ENCODE results near the gene TMEM143. TPM values are rescaled to one million over a fixed set of nuclear protein-coding genes. Genes with fewer than 3 reads are reported as not detected.
A peak's percentile ranks its signal among the peaks of the same experiment; 100 is the strongest.

TMEM143 gene
- total RNA-seq, 6 donors from 2014 or later, result 4.7 to 34.6 (median 16.6) TPM

DNA sequence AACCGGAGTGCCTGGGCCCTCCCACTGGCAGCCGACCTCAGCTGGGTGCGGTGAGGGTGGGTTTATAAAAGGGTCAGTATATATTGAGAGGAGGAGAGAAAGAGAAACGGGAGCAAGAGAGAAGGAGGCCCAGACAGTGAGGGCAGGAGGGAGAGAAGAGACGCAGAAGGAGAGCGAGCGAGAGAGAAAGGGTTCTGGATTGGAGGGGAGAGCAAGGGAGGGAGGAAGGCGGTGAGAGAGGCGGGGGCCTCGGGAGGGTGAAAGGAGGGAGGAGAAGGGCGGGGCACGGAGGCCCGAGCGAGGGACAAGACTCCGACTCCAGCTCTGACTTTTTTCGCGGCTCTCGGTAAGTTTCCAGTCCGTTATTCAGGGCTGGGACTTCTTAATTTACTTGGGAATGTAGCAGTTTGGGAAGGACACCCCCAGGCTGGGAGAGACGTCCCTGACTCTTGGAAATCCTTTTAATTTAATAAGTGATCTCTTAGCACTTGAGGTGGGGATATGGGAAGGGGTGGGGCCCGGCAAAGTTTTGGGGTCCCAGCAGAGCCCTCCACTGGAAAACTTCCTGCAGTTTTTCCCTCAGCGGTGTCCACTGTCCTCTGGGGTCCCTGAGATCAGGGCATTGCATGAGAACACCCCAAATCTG, 38.4 kb downstream of the TMEM143 start, which contains the start of gene EMP3:
Gene EMP3, plus strand, starts transcription at position 288 of the 646 bp plus-strand sequence. CDS start 1,293 bp downstream, outside the sequence.
- peak; percentile 25 to 73 for ATAC-seq (ENCODE audit: low FRiP score in 2 of 2)
- peaks cover 64 to 80% (median 70%) of the 10 kb centered on the region in 4 donors for H3K4me1 ChIP-seq

GRCh38 chr19:48321622-48322591, 41.8 kb downstream of the TMEM143 start:
- Histone ChIP-seq H3K36me3 (no peaks in the 10 kb centered on the region), H3K27ac (peak overlapping the region; percentile 93 to 99 (median 94)), H3K4me3 (peak overlapping the region; percentile 30 to 60 (median 50)), H3K27me3 (no peaks in the 10 kb centered on the region), H3K4me1 (peaks cover 46 to 60% (median 51%) of the 10 kb centered on the region in 4 donors), H3K9me3 (no peaks in the 10 kb centered on the region)
- ATAC-seq (ENCODE audit: low FRiP score in 2 of 2) (peak; percentile 92 to 96), DNase-seq (peak; percentile 99)
- 2 to 3% methylated on average over 34 to 40 of the region's 63 CpGs for WGBS, 2 donors
- TF ChIP-seq POLR2AphosphoS5 (IDR thresholded peaks at IDR 0.05) (peak; percentile 84 to 96), CTCF (IDR thresholded peaks at IDR 0.05) (peak in 5 of 6 experiments; percentile 11 to 57 (median 38)), POLR2A (IDR thresholded peaks at IDR 0.05) (peak in 3 of 4 donors; percentile 71 to 89 (median 83)), EP300 (IDR thresholded peaks at IDR 0.05) (peak in 1 of 4 donors; percentile 67)

More for the DNA sequence above, 38.4 kb downstream of the TMEM143 start, which contains the start of gene EMP3:
- Histone ChIP-seq H3K36me3 (peaks cover 0 to 18% (median 3%) of the 10 kb centered on the region in 4 donors), H3K27ac (peak within 1 kb of the TSS; percentile 87 to 99 (median 91)), H3K9me3 (no peaks in the 10 kb centered on the region), H3K4me3 (peak within 1 kb of the TSS; percentile 43 to 72 (median 58)), H3K27me3 (no peaks in the 10 kb centered on the region)
- WGBS, 2 donors, result 1 to 7% methylated on average over 21 to 22 of the region's 22 CpGs
- TF ChIP-seq POLR2AphosphoS5 (IDR thresholded peaks at IDR 0.05), result peak; percentile 85 to 87
- peak in 3 of 4 donors; percentile 55 to 80 (median 62) for TF ChIP-seq POLR2A (IDR thresholded peaks at IDR 0.05)
- TF ChIP-seq EP300 (IDR thresholded peaks at IDR 0.05), result no peak
- DNase-seq, result peak; percentile 74 to 80

GRCh38 chr19:48321372-48321621, 42.4 kb downstream of the TMEM143 start:
- peak overlapping the region; percentile 93 to 99 (median 94) for H3K27ac ChIP-seq
- 4 to 12% methylated on average over 5 to 22 of the region's 22 CpGs for WGBS, 2 donors
- no peaks in the 10 kb centered on the region for H3K27me3 ChIP-seq
- peak; percentile 98 to 100 for DNase-seq
- TF ChIP-seq EP300 (IDR thresholded peaks at IDR 0.05) (no peak), POLR2AphosphoS5 (IDR thresholded peaks at IDR 0.05) (no peak), CTCF (IDR thresholded peaks at IDR 0.05) (no peak), POLR2A (IDR thresholded peaks at IDR 0.05) (peak in 1 of 4 donors; percentile 52)
- no peaks in the 10 kb centered on the region for H3K36me3 ChIP-seq
- peak; percentile 85 to 94 for ATAC-seq (ENCODE audit: low FRiP score in 2 of 2)
- peak overlapping the region; percentile 30 to 60 (median 50) for H3K4me3 ChIP-seq
- H3K9me3 ChIP-seq, result no peaks in the 10 kb centered on the region
- peaks cover 40 to 54% (median 44%) of the 10 kb centered on the region in 4 donors for H3K4me1 ChIP-seq

DNA sequence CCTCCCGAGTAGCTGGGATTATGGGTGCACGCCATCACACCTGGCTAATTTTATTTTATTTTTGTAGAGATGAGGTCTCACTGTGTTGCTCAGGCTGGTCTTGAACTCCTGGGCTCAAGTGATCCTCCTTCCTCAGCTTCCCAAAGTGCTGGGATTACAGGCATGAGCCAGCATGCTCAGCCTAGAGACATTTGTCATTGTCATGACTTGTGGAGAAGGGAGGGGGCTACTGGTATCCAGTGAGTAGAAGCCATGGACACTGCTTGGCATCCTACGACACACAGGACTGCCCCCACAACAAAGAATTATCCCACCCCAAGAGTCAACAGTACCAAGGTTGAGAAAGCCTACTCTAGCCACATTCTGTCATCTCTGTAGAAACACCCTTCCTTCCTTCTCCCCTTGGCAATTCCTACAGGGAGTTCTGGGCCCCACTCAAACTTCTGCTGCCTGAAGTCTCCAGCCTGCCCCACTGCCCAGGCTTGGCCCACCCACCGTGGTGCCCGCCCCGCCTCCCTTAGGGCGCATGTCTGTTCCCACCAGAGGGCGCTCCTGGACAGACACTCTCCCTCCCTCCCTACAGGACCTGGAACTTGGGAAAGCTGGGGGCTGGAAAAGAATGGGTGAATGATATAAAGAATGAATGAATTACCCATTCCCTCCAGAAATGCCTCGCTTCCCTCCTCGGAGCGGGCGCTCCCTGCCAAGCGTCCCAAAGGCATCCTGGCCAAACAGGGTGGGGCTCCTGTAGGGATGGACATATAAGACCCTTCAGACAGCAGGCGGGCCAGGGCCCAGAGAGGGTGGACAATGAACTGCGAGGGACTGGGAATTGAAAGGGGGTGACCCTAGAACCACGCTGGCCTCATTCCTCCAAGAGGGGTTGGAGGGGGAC, 43.8 kb downstream of the TMEM143 start:
- ATAC-seq (ENCODE audit: low FRiP score in 2 of 2) (peak; percentile 68 to 83), DNase-seq (peak; percentile 89 to 91)
- peak overlapping the region; percentile 93 to 99 (median 94) for H3K27ac ChIP-seq
- no peaks in the 10 kb centered on the region for H3K9me3 ChIP-seq
- no peaks in the 10 kb centered on the region for H3K27me3 ChIP-seq
- TF ChIP-seq CTCF (IDR thresholded peaks at IDR 0.05) (peak; percentile 71 to 94 (median 80)), EP300 (IDR thresholded peaks at IDR 0.05) (no peak), POLR2AphosphoS5 (IDR thresholded peaks at IDR 0.05) (no peak), POLR2A (IDR thresholded peaks at IDR 0.05) (no peak)
- peaks cover 31 to 45% (median 34%) of the 10 kb centered on the region in 4 donors for H3K4me1 ChIP-seq
- no peaks in the 10 kb centered on the region for H3K36me3 ChIP-seq
- WGBS, 2 donors, result 31 to 33% methylated on average over 16 of the region's 16 CpGs
- H3K4me3 ChIP-seq, result peak overlapping the region in 2 of 4 donors; percentile 43 to 57

Measured in upper lobe of left lung (tissue), 6 donors.